Posterior cingulate gyrus (tissue), 11 donors: ENCODE measurements around the gene CYFIP2.

ENCODE experiments used
- DNase-seq, 10 donors: peaks; one replicate each; pipeline versions ENCODE4 v3.0.0 to v3.0.0-alpha.2; 2020 to 2021; ENCODE audit warnings: mixed read lengths in 3 of 10
- intact Hi-C: fragments of 100-400 bp; cut with DNase I; formaldehyde crosslinking; loops from one replicate; pipeline ENCODE4 v1.15.1; 2023

The CYFIP2 gene

GRCh38 chr5:157285310-157286035 is 19.6 kb downstream of the CYFIP2 start:
- intact Hi-C loops, result no loop called here
- DNase-seq, result no peak

GRCh38 chr5:157286761-157287211 is 20.9 kb downstream of the CYFIP2 start:
- DNase-seq, result no peak
- intact Hi-C loops, result no loop called here

- no peak for DNase-seq
- intact Hi-C loops, result no loop called here
These were observed 22.7 kb downstream of the CYFIP2 start for GRCh38 chr5:157288405-157289163.

- intact Hi-C loops, result no loop called here
- no peak for DNase-seq
These were observed 23.4 kb downstream of the CYFIP2 start for GRCh38 chr5:157289164-157289819.

GRCh38 chr5:157290156-157290980 is 24.4 kb downstream of the CYFIP2 start:
- intact Hi-C loops, result no loop called here

GRCh38 chr5:157290981-157291711 is 25.2 kb downstream of the CYFIP2 start:
- intact Hi-C loops, result no loop called here

More at GRCh38 chr5:157290156-157290980, 24.4 kb downstream of the CYFIP2 start:
- DNase-seq, result peak in 1 of 10 donors; percentile 82

GRCh38 chr5:157292599-157292998 is 26.7 kb downstream of the CYFIP2 start:
- DNase-seq, result no peak
- intact Hi-C loops, result no loop called here

More at GRCh38 chr5:157290981-157291711, 25.2 kb downstream of the CYFIP2 start:
- DNase-seq, result no peak

GRCh38 chr5:157294407-157295091 is 28.6 kb downstream of the CYFIP2 start:
- DNase-seq, result no peak
- intact Hi-C loops, result no loop called here

GRCh38 chr5:157295247-157295646 is 29.3 kb downstream of the CYFIP2 start:
- no peak for DNase-seq
- intact Hi-C loops, result no loop called here

GRCh38 chr5:157300564-157300963 is 34.6 kb downstream of the CYFIP2 start:
- intact Hi-C loops, result no loop called here
- DNase-seq, result no peak

GRCh38 chr5:157301066-157301465 is 35.1 kb downstream of the CYFIP2 start:
- intact Hi-C loops, result no loop called here
- no peak for DNase-seq

- no peak for DNase-seq
- intact Hi-C loops, result no loop called here
These were observed 37.1 kb downstream of the CYFIP2 start for GRCh38 chr5:157303023-157303422.

GRCh38 chr5:157303667-157304327 is 37.9 kb downstream of the CYFIP2 start:
- intact Hi-C loops, result no loop called here
- DNase-seq, result peak in 1 of 10 donors; percentile 29

- DNase-seq, result no peak
- intact Hi-C loops, result no loop called here
These were observed 40.2 kb downstream of the CYFIP2 start for GRCh38 chr5:157306081-157306480.

- DNase-seq, result no peak
- intact Hi-C loops, result no loop called here
These were observed 41.0 kb downstream of the CYFIP2 start for GRCh38 chr5:157306692-157307471.

GRCh38 chr5:157308836-157309465 is 43.0 kb downstream of the CYFIP2 start:
- no peak for DNase-seq

GRCh38 chr5:157309796-157310195 is 43.9 kb downstream of the CYFIP2 start:
- no peak for DNase-seq
- intact Hi-C loops, result loop anchor here (5.0 kb wide), 1 partner anchor 162 kb away; no protein-coding TSS in a partner anchor

More at GRCh38 chr5:157308836-157309465, 43.0 kb downstream of the CYFIP2 start:
- intact Hi-C loops, result no loop called here
